ENCODE measurements around the gene TTC21A.

Gene TTC21A

GRCh38 chr3:39185959-39186691, 78.6 kb downstream of the TTC21A start:
- H3K36me3 ChIP-seq: no peaks in the 10 kb centered on the region
- H3K27ac ChIP-seq: no peak overlapping the region
- H3K27me3 ChIP-seq: no peaks in the 10 kb centered on the region
- H3K4me2 ChIP-seq: no peak overlapping the region
- no peak overlapping the region for H3K4me3 ChIP-seq
- H3K4me1 ChIP-seq: peaks cover 17 to 57% (median 42%) of the 10 kb centered on the region in 10 experiments
- H3K9me3 ChIP-seq (replicated peaks in 1 of 11): no peaks in the 10 kb centered on the region
- H4K20me1 ChIP-seq: no peaks in the 10 kb centered on the region; a peak in 1 of 22 replicates
- no peak overlapping the region for H3K9ac ChIP-seq
- no peak for TF ChIP-seq Cebpa-rat (IDR thresholded peaks at IDR 0.05)

GRCh38 chr3:39186692-39187151, 79.2 kb downstream of the TTC21A start:
- no peak overlapping the region for H3K4me2 ChIP-seq
- H3K9me3 ChIP-seq (replicated peaks in 1 of 11): no peaks in the 10 kb centered on the region
- H3K27me3 ChIP-seq: no peaks in the 10 kb centered on the region
- no peaks in the 10 kb centered on the region for H3K36me3 ChIP-seq
- peaks cover 23 to 60% (median 44%) of the 10 kb centered on the region in 10 experiments for H3K4me1 ChIP-seq
- H3K9ac ChIP-seq: no peak overlapping the region
- H4K20me1 ChIP-seq: no peaks in the 10 kb centered on the region; a peak in 1 of 22 replicates
- H3K27ac ChIP-seq: no peak overlapping the region
- no peak overlapping the region for H3K4me3 ChIP-seq
- TF ChIP-seq Cebpa-rat (IDR thresholded peaks at IDR 0.05): no peak

DNA sequence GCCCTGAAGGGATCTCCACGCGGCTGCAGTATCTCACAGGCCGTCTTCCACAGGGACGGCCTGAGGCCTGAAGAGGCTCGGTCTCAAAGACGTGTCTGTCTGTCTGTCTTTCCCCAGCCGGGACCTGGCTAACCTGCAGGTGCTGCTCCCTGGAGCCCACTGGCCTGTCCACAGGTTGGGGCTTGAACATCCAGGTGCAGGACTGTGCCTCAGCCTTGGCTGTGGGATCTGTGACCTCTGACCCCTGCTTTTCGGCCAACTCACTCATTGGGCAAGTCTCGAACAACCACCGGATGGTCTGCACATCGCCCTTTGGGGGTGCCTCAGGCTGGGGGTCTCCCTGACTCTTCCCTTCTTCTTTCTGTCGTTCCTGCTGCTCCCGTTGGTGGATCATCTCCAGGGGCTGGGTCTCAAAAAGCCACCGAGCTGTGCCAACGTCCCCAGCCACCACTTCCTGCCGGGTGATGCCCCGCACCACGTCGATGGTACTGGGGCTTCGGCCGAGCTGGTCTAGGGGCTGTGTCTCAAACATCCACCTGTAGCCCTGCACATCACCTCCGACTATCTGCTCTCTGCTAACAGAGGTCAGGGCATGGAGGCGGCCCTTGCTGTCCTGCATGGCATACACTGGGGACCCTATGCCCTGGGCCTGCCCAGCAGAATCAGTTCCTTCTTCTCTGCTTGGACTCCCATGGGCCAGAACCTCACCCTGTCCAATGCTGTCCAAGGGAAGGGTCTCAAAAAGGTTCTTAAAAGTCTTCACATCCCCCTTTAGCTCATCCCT, 80.1 kb downstream of the TTC21A start:
- Histone ChIP-seq H3K36me3 (no peaks in the 10 kb centered on the region), H3K4me1 (peaks cover 31 to 63% (median 52%) of the 10 kb centered on the region in 10 experiments), H4K20me1 (no peaks in the 10 kb centered on the region; a peak in 1 of 22 replicates), H3K27ac (no peak overlapping the region), H3K27me3 (no peaks in the 10 kb centered on the region), H3K9ac (no peak overlapping the region), H3K4me3 (no peak overlapping the region), H3K9me3 (replicated peaks in 1 of 11) (no peaks in the 10 kb centered on the region), H3K4me2 (peak overlapping the region in 5 of 11 experiments; percentile 3 to 26 (median 15); a peak in 5 of 22 replicates)
- no peak for TF ChIP-seq Cebpa-rat (IDR thresholded peaks at IDR 0.05)
